DND-41 (cell line): ENCODE measurements around the gene PRDM8.

Source experiments
- ATAC-seq: fragments of 200-7000 bp; cut with Tn5 transposase; 3 replicates; pipeline ENCODE4 v1.9.1; 2021; ENCODE audit warnings: low read depth; ENCODE audit not compliant: insufficient read depth
- DNase-seq: peaks from one replicate; pipeline ENCODE4 v3.0.0-alpha.2; 2020
- H2AFZ ChIP-seq: 2 replicates; pipeline ENCODE4 v1.6.0; 2012; ENCODE audit warnings: low read depth, low read length
- H3K27ac ChIP-seq: 2 replicates; pipeline ENCODE4 v1.5.1; 2012; ENCODE audit warnings: low read length, inconsistent platforms
- H3K27me3 ChIP-seq: fragments of 200-600 bp; sonication (generic); 2 replicates; pipeline ENCODE4 v1.6.0; 2012; ENCODE audit warnings: low read length, mild to moderate bottlenecking, inconsistent platforms; ENCODE audit not compliant: insufficient read depth, poor library complexity
- H3K36me3 ChIP-seq: 2 replicates; pipeline ENCODE4 v1.5.1; 2012; ENCODE audit warnings: low read length, inconsistent platforms; ENCODE audit not compliant: insufficient read depth
- H3K4me1 ChIP-seq: 2 replicates; pipeline ENCODE4 v1.5.1; 2012; ENCODE audit warnings: mild to moderate bottlenecking, low read length; ENCODE audit not compliant: insufficient read depth
- H3K4me2 ChIP-seq: 2 replicates; pipeline ENCODE4 v1.6.0; 2012; ENCODE audit warnings: mild to moderate bottlenecking, moderate library complexity, low read length, inconsistent platforms; ENCODE audit not compliant: insufficient read depth
- H3K4me3 ChIP-seq, 2 experiments: fragments of 200-600 bp in 1 of 2; shearing (Covaris generic) in 1 of 2; 2 replicates each; pipeline ENCODE4 v1.5.1; 2012 to 2016; ENCODE audit warnings: inconsistent platforms in 2 of 2, low read length in 2 of 2, mild to moderate bottlenecking in 2 of 2, low read depth in 1 of 2, moderate library complexity in 1 of 2
- H3K79me2 ChIP-seq: 2 replicates; pipeline ENCODE4 v1.6.0; 2012; ENCODE audit warnings: low read length, inconsistent platforms; ENCODE audit not compliant: insufficient read depth
- H3K9ac ChIP-seq: 2 replicates; pipeline ENCODE4 v1.6.0; 2012; ENCODE audit warnings: low read depth, mild to moderate bottlenecking, inconsistent platforms, low read length, moderate library complexity
- H3K9me3 ChIP-seq: 2 replicates; pipeline ENCODE4 v1.5.1; 2012; ENCODE audit warnings: low read length, moderate library complexity, mild to moderate bottlenecking, inconsistent platforms; ENCODE audit not compliant: insufficient read depth, severe bottlenecking
- H4K20me1 ChIP-seq: 2 replicates; pipeline ENCODE4 v1.6.0; 2012; ENCODE audit warnings: low read length; ENCODE audit not compliant: insufficient read depth
- EZH2 ChIP-seq: IDR thresholded peaks from 3 replicates; pipeline ENCODE4 v1.6.1; 2012; ENCODE audit warnings: borderline replicate concordance, low read depth, mild to moderate bottlenecking, moderate library complexity, low read length, inconsistent platforms; ENCODE audit not compliant: severe bottlenecking
- TF ChIP-seq, protein P1 (sequence below): IDR thresholded peaks from 2 replicates; pipeline ENCODE4 v1.5.1; 2012; ENCODE audit warnings: borderline replicate concordance, low read length, moderate library complexity, mild to moderate bottlenecking; ENCODE audit not compliant: poor library complexity, severe bottlenecking; ENCODE audit errors: extremely low read depth

PRDM8 gene

DNA sequence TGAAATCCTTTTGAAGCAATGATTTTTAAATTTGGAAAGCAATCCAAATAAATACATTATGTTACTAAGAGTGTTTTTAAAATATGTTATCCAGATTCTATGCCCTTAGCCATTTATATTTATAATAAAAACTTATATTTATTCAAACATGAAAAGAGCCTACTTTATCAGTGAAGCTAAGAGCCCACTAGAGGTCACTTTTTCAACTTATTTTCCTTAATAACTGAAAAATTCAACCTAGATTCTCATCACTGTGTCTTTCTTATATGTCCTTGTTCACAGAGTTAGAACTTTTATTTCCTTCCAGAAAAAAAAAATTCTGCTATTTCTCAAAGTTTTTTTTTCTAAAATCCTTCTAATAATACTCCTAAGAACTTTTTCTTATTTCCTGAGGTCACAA, 23.9 kb downstream of the PRDM8 start:
- Histone ChIP-seq H3K27me3 (no peaks in the 10 kb centered on the region), H3K27ac (no peak overlapping the region), H3K4me2 (no peak overlapping the region), H2AFZ (no peak overlapping the region), H3K9ac (no peak overlapping the region), H3K4me3 (no peak overlapping the region), H3K79me2 (no peaks in the 10 kb centered on the region), H4K20me1 (no peaks in the 10 kb centered on the region), H3K4me1 (no peaks in the 10 kb centered on the region), H3K9me3 (no peaks in the 10 kb centered on the region), H3K36me3 (no peaks in the 10 kb centered on the region)
- no peak for DNase-seq
- TF ChIP-seq EZH2: no peak
- TF ChIP-seq, protein P1, sequence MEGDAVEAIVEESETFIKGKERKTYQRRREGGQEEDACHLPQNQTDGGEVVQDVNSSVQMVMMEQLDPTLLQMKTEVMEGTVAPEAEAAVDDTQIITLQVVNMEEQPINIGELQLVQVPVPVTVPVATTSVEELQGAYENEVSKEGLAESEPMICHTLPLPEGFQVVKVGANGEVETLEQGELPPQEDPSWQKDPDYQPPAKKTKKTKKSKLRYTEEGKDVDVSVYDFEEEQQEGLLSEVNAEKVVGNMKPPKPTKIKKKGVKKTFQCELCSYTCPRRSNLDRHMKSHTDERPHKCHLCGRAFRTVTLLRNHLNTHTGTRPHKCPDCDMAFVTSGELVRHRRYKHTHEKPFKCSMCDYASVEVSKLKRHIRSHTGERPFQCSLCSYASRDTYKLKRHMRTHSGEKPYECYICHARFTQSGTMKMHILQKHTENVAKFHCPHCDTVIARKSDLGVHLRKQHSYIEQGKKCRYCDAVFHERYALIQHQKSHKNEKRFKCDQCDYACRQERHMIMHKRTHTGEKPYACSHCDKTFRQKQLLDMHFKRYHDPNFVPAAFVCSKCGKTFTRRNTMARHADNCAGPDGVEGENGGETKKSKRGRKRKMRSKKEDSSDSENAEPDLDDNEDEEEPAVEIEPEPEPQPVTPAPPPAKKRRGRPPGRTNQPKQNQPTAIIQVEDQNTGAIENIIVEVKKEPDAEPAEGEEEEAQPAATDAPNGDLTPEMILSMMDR: peak; percentile 29
- ATAC-seq: no peak

DNA sequence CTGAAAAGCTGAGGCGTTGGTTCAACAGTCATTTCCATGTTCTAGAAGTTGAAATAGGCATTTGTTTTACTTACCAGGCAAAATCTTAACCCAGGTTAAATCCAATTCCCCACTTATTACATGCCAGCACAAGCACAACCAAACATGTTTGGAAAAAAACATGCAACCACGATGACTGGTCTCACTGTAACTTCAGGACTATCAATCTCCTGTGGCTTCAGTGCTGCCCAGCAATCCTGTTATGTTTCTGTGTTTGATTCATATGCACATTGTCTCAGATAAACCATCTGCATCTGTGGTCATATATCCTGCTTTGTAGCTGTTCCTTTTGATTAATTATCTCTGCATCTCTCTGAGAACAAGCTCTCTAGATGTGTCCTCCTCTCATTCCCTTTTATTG, 28.3 kb downstream of the PRDM8 start:
- no peaks in the 10 kb centered on the region for H3K36me3 ChIP-seq
- no peaks in the 10 kb centered on the region for H3K79me2 ChIP-seq
- H3K27ac ChIP-seq: no peak overlapping the region
- H3K9me3 ChIP-seq: no peaks in the 10 kb centered on the region
- no peak overlapping the region for H3K4me2 ChIP-seq
- no peaks in the 10 kb centered on the region for H4K20me1 ChIP-seq
- H3K9ac ChIP-seq: no peak overlapping the region
- H3K4me1 ChIP-seq: no peaks in the 10 kb centered on the region
- H3K27me3 ChIP-seq: no peaks in the 10 kb centered on the region
- ATAC-seq: peak; percentile 45; the same call in 2 of the 3 replicates
- no peak overlapping the region for H2AFZ ChIP-seq
- DNase-seq: no peak
- H3K4me3 ChIP-seq: no peak overlapping the region
- TF ChIP-seq, protein P1: no peak
- TF ChIP-seq EZH2: no peak

DNA sequence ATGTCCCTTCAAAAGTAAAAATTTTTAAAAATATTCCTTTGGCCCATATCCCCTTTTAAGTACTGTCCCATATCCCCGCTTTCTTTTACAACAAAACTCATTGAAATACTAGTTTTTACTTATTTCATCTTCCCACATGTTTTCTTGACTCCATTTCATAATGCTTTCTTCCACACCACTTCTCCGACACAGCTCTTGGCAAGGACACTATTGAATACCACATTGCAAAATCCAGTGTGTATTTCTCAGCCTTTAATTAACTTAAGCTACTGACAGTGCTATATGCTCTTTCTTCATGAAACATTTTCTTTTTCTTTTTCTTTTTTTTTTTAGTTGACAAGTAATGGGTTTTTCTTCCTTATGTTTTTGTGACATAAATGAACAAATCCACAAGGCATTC, 28.8 kb downstream of the PRDM8 start:
- Histone ChIP-seq H3K36me3 (no peaks in the 10 kb centered on the region), H3K9me3 (no peaks in the 10 kb centered on the region), H2AFZ (no peak overlapping the region), H3K4me1 (no peaks in the 10 kb centered on the region), H3K27me3 (no peaks in the 10 kb centered on the region), H3K79me2 (no peaks in the 10 kb centered on the region), H4K20me1 (no peaks in the 10 kb centered on the region), H3K4me2 (no peak overlapping the region), H3K27ac (no peak overlapping the region), H3K9ac (no peak overlapping the region), H3K4me3 (no peak overlapping the region)
- TF ChIP-seq, protein P1: no peak
- no peak for TF ChIP-seq EZH2
- DNase-seq (no peak), ATAC-seq (no peak)

DNA sequence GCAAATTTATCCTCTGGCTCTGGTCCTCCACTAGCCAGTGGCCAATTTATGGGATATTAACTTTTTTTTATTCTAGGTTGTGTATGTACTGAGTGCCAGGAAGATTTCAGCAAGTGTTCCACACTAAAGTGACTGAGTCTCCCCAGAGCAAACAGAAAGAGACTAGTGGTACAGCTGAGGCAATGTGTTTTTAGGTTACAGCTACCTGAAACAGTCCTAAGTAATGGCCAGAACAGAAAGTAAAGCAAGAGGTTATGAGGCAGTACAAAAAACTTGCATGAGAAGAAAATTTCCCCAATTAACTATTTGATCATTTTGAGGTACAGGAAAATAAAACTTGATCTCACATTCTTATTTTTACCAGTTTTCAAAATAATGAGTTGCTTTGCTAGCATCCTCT, 31.2 kb downstream of the PRDM8 start:
- no peak for TF ChIP-seq EZH2
- TF ChIP-seq, protein P1: no peak
- Histone ChIP-seq H3K9me3 (no peaks in the 10 kb centered on the region), H3K4me1 (no peaks in the 10 kb centered on the region), H3K4me2 (no peak overlapping the region), H3K9ac (no peak overlapping the region), H2AFZ (no peak overlapping the region), H3K4me3 (no peak overlapping the region), H4K20me1 (no peaks in the 10 kb centered on the region), H3K36me3 (no peaks in the 10 kb centered on the region), H3K27ac (no peak overlapping the region), H3K79me2 (no peaks in the 10 kb centered on the region), H3K27me3 (no peaks in the 10 kb centered on the region)
- DNase-seq: no peak
- no peak for ATAC-seq
